Colon (tissue), 2 donors: ENCODE data around the gene PSME3.

ENCODE experiments used
- FAIRE-seq: peaks from 2 replicates; lab custom pipeline; 2012; peaks lifted over from hg19 to GRCh38; lab: Jason Lieb, UNC
- donor health status: control.
- donor health status: control.

The PSME3 gene, protein sequence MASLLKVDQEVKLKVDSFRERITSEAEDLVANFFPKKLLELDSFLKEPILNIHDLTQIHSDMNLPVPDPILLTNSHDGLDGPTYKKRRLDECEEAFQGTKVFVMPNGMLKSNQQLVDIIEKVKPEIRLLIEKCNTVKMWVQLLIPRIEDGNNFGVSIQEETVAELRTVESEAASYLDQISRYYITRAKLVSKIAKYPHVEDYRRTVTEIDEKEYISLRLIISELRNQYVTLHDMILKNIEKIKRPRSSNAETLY

DNA sequence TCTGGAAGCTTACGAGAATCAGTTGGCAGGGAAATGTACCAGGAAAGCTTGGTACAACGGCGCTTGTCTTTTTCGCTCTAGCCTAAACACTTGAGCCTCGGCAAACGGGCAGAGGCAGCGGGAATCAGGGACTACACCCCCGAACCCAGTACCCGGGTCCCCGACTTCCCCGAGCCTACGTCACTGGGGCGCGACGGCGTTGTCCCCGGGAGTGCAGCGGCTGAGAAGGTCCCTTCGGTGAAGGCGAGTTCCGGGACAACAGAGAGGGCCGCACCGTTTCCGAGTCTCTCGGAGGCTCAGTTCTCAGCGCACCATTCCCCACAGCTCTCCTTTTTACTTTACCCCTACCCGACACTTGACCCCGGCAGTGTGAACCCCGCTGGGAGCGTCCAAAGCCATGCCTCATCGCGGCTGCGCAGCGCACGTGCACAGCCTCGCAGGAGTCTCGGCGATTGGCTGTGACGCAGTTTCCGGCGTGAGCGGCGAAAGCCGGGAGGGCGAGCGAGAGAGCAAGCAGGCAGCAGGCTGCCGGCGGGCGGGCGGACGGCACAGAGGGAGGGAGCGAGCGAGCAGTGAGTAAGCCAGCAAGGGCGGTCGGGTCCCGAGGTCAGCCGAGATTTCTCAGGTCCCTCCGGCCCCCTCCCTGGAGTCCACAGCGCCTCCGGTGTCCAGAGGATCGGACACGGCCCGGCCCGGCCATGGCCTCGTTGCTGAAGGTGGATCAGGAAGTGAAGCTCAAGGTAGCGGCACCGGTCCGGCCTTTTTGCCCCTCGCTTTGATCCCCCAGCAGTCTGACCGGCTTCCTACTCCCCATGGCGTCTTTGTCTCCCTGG is at the start of gene PSME3:
TSS of gene PSME3 (plus strand) at position 464 of the 833 bp plus-strand sequence. CDS start at position 699, 235 bp downstream.
- FAIRE-seq, result no peak

DNA sequence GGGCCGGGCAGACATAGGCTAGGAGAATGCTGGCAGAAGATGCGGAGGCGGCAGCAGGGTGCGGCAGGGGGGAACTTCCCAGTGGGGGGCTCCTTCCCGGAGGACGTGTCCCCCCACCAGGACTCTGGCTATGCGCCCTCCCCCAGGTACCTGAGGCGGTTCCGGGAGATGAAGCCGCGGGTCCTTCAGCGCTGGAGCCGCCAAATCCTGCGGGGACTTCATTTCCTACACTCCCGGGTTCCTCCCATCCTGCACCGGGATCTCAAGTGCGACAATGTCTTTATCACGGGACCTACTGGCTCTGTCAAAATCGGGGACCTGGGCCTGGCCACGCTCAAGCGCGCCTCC is 49.4 kb upstream of the PSME3 start:
- no peak for FAIRE-seq

DNA sequence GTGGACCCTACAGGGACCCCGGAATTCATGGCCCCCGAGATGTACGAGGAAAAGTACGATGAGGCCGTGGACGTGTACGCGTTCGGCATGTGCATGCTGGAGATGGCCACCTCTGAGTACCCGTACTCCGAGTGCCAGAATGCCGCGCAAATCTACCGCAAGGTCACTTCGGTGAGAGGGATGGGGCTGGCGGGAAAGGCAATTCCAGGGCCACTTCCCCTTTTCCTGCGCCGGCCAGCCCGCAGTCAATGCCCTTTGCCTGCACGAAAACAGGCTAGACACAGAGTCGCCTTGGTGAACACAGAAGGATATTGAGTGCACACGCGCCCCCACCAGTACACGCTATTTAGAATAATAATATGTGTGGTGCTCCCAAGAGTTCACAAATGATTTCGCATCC is 48.8 kb upstream of the PSME3 start:
- no peak for FAIRE-seq

DNA sequence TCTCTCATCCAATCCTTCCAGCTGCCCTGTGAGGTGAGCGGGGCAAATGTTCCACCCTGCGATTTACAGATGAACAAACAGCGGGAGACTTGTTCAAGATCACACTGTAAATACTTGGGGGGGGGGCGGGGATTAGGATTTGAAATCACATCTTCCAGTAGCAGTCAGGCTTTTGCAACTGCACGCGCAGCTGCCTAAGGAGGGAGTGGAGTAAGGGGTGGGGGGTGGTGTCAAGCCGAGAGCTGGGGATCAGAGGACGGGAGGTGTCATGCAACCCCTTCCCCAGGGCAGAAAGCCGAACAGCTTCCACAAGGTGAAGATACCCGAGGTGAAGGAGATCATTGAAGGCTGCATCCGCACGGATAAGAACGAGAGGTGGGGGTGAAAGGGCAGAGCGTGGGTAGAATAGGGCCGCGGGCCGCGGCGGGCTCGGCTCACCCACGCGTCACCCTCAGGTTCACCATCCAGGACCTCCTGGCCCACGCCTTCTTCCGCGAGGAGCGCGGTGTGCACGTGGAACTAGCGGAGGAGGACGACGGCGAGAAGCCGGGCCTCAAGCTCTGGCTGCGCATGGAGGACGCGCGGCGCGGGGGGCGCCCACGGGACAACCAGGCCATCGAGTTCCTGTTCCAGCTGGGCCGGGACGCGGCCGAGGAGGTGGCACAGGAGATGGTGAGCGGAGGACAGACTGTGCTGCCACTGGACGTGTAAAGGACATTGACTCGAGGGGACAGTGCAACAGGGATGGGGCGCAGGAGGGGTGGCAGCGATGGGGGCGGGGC is 48.2 kb upstream of the PSME3 start:
- no peak for FAIRE-seq

DNA sequence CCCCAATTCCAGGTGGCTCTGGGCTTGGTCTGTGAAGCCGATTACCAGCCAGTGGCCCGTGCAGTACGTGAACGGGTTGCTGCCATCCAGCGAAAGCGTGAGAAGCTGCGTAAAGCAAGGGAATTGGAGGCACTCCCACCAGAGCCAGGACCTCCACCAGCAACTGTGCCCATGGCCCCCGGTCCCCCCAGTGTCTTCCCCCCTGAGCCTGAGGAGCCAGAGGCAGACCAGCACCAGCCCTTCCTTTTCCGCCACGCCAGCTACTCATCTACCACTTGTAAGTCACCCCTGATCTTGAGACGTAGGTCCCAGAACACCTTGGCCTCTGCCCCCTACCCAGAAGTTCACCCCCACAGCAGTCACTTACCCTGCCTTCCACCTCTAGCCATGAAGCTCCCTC is 45.9 kb upstream of the PSME3 start:
- no peak for FAIRE-seq

DNA sequence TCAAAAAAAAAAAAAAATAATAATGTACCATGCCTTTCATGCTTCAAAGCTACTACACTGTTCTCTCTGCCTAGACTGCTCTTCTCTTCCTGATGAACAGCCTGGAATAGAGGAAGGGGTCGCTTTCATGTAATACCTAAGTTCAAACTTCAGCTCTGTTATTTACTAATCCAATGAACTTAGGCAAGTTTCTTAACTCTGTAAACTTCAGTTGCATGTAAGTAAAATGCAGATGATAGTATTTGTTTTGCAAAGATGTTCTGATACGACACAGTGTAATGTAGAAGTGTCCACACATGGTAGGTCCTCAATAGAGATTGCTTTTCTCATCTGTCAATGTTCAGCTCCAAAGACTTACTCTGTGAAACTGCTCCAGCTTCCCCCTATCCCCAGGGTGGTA is 41.2 kb upstream of the PSME3 start:
- no peak for FAIRE-seq

DNA sequence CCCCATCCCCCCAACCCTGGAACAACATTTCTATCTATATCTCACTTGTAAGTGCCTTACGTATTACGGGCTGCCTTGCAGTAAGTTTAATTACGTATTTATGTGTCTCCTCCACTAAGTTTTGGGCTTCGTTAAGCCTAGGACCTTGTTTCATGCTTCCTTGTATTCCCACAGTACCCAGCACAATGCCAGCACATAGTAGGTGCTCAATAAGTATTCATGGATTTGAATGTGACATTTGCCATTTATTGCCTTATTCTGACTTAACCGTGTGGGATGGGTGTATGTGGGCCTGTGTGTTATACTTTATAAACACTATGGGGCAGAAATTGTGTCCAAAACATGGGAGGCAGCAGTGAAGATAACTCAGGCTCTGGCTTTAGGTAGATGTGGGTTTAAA is 40.7 kb upstream of the PSME3 start:
- no peak for FAIRE-seq

DNA sequence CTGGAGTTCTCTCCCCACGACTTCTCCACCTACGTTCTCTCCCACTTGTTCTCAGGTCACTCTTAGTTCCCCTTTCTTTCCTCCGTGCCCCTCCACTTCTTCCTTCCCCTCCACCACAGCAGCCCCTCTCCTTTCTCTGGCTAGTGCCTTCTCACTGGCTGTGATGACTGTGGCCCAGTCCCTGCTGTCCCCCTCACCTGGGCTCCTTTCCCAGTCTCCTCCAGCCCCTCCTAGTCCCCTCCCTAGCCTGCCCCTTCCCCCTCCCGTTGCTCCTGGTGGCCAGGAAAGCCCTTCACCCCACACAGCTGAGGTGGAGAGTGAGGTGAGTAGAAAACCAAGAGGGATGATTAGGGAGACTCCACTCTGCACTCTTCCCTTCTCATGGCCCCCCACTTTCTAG is 38.1 kb upstream of the PSME3 start:
- no peak for FAIRE-seq

DNA sequence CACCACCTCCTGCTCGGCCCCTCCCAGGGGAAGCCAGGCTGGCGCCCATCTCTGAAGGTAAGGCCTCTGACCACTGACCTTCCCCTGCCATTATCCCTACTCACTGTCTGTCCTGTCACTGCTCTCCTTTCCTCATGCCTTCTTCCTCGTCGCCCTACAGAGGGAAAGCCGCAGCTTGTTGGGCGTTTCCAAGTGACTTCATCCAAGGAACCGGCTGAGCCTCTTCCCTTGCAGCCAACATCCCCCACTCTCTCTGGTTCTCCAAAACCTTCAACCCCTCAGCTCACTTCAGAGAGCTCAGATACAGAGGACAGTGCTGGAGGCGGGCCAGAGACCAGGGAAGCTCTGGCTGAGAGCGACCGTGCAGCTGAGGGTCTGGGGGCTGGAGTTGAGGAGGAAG is 37.7 kb upstream of the PSME3 start:
- FAIRE-seq, result no peak

DNA sequence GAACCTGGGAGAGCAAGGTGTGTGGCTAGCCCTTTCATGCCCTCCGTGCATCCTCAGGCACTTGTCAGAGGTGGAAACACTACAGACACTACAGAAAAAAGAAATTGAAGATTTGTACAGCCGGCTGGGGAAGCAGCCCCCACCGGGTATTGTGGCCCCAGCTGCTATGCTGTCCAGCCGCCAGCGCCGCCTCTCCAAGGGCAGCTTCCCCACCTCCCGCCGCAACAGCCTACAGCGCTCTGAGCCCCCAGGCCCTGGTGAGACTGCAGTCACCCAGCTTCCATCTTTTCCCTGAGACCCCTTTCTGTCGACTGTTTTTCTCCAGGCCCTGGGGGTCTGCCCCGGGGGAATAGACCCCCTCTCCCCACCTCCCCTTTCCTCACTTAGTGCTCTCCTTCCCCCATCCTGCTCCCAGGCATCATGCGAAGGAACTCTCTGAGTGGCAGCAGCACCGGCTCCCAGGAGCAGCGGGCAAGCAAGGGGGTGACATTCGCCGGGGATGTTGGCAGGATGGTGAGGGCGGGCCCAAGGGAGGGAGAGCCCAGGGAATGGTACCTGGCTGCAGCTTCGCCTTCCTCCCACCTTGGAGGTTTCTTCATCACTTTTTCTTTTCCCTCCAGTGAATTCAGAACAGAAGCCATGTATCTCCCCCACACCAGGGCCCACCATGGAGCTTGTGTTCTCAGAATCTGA is 37.0 kb upstream of the PSME3 start:
- no peak for FAIRE-seq

DNA sequence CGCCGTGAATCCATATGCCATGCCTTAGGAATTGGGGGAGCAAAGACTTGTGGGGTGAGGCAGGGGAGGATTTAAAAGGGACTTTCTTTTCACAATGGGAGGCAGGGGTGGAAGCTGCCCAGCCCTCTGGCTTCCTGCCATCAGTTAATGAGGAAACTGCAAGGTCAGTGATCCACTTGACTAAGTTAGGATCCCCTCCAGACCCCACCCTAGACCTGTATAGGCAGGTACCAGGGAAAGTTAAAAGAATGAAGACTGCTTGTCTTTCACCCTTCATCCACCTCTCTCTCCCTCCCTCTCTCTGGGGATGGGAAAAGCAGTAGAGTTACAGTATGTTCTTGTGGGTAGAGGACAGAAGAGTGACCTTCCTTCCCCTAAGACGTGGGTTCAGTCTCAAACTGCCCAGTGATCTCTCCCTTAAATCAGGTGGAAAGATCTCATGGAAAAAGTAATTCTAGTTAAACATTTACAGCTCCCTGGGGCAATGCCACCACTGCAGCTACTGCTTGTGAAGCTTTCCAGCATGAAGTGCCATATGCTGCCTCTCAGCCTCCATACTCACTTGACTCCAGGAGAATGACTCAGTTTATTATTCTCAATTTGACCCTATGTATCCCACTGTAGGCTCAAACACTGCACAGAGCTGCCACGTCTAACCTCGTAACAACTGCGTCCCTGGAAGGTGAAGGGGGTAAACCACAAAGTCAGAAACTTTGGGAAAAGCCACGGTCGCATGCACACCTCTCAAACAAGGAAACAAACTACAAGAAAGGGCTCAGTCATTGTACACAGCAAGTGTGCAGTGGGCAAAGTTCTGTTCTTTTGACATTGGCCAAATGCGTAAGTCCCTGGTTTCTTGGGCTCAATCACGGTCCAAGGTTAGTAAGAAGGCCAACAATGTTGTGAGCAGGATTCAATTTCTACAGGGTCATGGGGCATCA is 35.9 kb upstream of the PSME3 start:
- no peak for FAIRE-seq

DNA sequence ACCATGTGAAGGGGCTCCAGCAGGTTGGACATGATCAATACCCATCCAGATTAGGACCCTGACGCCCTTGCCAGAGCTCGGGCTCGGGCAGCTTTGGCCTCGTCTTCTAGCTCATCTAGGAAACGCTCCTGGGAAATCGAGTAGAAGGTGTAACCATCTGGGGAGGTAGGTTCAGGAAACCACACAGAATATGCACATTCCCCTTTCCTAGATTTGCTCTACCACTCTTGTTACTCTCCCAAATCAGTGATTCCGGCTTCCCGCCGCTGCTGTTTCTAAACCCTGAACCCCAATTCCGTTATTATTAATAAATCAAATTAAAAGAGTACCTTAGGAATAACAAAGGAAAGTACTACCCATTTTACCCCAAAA is 35.2 kb upstream of the PSME3 start:
- no peak for FAIRE-seq

DNA sequence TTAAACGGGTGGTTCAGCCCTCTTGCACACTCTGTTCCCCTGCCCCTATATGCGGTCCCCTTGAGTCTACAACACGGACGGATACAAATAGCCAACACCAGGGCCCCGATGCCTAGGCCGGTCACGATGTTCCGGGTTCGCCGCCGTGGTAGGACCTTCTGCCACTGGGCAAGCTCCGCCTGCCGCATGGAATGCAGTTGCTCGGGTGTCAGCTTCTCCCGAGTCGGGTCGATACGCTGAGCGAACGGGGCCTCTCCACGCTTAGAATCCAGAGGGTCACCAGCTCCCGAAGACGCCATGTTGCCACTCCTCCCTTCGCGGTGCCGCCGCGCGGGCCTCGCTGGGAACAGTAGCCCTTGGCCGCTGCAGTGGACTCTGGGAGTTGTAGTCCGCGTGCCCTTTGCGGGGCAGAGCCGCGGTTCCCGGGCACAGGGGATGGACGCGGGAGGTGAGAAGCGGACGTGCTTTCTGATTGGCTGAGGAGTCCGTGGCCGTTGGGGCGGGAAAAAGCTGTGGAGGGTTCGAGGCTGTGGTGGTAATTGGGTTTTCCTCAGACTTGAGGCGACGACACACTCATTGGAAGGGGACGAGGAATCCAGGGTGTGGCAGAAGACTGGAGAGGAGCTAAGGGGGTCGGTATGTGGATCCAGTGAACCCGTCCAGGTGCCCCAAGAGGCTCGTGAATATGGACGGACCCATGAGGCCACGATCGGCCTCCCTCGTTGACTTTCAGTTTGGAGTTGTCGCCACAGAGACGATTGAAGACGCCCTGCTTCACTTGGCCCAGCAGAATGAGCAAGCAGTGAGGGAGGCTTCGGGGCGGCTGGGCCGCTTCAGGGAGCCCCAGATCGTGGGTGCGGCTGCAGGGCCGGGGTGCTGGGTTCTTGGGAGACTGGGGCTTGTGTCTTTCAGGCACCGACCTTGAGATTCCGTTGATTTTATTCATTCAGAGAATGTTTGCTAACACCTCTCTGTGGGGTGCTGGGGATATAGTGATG is 34.5 kb upstream of the PSME3 start, which contains the start of the genes CNTD1 and COA3:
TSS of gene CNTD1 (plus strand) at position 479 of the 998 bp plus-strand sequence. CDS start at position 686, 207 bp downstream.
TSS of gene COA3 (minus strand) at position 322 of the 998 bp plus-strand sequence. CDS start at position 299, 23 bp downstream.
- no peak for FAIRE-seq

DNA sequence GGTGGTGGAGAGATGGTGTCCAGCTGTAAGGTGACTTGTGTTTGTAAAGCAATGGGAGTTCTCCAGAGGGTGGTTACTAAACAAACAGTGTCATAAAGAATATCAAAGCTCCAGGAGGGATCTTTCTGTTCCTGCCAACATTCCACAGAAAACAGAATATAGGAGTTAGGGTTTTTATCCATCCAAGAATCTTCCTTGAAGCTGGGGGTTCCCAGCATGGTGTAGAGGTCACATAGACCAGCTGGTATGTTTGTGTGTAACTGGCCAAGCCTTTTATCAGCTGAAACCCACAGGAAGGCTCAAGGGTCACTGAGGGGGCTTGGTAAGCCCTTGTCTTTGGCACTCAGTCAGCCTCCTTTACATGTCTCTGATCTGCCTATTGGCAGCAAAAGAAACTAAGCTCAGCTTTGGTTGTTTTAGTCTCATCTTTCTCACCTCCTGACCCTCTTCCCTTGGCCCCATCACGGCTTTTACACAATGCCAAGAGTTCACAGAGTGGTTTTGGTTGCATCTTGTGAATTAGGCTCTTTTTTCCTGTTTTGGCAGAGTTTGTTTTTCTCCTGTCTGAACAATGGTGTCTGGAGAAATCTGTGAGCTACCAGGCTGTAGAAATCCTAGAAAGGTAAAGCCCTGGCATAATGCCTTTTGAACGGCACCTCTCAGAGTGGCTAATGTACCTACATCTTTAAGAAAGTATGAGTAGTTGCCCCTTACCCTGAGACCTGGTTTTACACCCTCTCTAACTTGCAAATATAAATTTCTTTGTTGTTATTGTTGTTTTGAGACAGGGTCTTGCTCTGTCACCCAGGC is 29.9 kb upstream of the PSME3 start:
- no peak for FAIRE-seq

DNA sequence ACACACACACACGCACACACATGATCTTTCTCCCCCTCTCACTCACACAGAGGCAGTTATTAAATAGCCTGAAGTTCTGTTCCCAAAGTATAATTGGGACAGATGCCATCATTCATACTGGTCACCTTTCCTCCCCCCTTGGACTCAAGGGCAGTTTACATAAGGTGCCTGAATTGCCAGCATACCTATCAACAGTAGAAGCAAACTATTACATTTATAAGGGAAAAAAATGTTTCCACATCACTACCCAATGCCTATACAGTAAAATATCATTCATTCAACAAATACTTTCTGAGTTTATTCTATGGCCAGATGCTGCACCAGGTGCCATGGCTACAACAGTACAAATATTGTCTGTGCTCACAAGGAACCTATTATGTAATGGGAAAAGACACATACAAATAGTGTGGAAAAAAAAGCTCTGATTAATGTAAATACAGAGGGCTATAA is 28.3 kb upstream of the PSME3 start:
- FAIRE-seq, result no peak

DNA sequence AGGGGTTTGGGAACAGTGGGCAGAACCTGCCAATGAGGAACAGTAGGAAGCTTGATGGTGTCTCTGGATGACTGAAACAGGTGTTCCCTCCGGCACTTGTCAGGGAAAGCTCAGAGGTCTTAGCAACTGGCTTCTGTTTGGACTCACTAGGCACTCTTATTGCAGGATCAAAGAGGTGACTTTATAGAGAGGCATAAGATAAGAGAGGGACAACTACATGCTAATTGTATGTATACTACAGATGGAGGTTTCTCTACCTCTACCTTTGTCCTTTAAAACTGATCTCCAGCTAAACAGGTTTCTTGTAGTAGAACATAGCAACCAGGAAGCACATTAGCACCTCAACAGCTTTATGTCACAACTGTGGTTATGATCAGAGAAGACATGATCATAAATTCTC is 26.9 kb upstream of the PSME3 start:
- FAIRE-seq, result peak; percentile 33

DNA sequence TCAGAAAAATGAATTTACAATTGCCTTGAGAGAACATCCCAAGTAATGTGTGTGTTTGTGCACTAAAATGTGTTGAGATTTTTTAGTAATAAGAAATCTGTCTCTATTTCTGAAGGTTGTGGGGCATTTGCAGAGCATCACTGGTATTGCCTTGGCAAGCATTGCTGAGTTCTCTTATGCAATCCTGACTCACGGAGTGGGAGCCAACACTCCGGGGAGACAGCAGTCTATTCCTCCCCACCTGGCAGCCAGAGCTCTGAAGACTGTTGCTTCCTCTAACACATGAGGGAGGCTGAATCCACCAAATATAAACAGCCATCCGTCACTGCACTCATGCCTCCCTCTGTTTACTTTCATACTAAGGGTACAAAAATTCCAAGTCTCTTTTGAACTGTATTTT is 23.9 kb upstream of the PSME3 start:
- FAIRE-seq, result no peak

DNA sequence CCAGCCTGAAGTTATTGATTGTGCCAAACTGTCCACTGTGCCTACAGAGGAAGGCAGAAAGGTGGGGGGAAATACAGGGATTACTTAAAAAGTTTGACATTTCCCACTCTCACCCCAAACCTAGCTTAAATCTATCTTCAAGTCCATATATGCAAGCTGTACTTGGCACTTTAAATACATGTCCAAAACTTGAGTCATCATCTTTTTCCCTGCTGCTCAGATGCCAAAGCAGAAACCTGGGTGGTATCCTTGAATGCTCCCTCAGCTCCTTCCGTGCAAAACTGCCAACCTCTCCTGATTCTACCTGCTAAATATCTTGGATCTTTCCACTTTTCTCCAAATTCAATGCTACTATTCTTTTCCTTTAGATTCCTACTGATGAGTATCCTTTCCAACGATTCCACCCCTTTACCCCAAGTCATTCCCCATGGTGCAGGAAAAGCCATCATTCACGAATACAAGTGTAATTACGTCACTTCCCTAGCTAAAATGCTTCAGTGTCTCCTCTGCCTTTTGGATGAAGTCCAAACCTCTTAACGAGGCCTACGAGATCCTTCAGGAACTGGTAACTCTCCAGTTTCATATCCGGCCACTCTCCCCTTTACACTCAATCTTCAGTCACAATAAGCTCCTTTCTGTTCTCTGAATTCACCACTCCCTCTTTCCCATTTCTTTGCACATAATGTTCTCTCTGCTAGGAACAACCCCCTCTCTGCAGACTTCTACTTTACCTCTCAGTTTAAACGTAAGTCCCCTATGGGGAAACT is 18.4 kb upstream of the PSME3 start:
- FAIRE-seq, result no peak
